H9 (cell line): ENCODE data around the gene WDR43. TPM values are rescaled to one million over a fixed set of nuclear protein-coding genes. Genes with fewer than 3 reads are reported as not detected.

Source experiments
- DNase-seq: peaks from one replicate; pipeline ENCODE4 v3.0.0-alpha.2; 2017
- H2AFZ ChIP-seq: one replicate; pipeline ENCODE4 v1.6.1; 2013; ENCODE audit warnings: mild to moderate bottlenecking, low read length, control low read depth, moderate library complexity
- H2AK5ac ChIP-seq: 2 replicates; pipeline ENCODE4 v1.6.1; 2013; ENCODE audit warnings: low read length, control low read depth, mixed read lengths; ENCODE audit not compliant: insufficient read length
- H2BK120ac ChIP-seq: one replicate; pipeline ENCODE4 v1.6.1; 2013; ENCODE audit warnings: low read depth, mild to moderate bottlenecking, low read length, control low read depth, inconsistent platforms; ENCODE audit not compliant: poor library complexity, severe bottlenecking
- H2BK12ac ChIP-seq: 2 replicates; pipeline ENCODE4 v1.6.1; 2013; ENCODE audit warnings: low read length, control low read depth, mixed read lengths, low read depth; ENCODE audit not compliant: insufficient read length
- H2BK15ac ChIP-seq: 2 replicates; pipeline ENCODE4 v1.6.1; 2013; ENCODE audit warnings: low read depth, low read length, control low read depth
- H2BK20ac ChIP-seq: one replicate; pipeline ENCODE4 v1.6.1; 2013; ENCODE audit warnings: low read depth, mild to moderate bottlenecking, low read length, control low read depth, inconsistent platforms; ENCODE audit not compliant: poor library complexity, severe bottlenecking
- H2BK5ac ChIP-seq: 2 replicates; pipeline ENCODE4 v1.6.1; 2013; ENCODE audit warnings: low read length, control low read depth, mixed read lengths; ENCODE audit not compliant: insufficient read length
- H3K14ac ChIP-seq: 2 replicates; pipeline ENCODE4 v1.6.1; 2013; ENCODE audit warnings: low read length, control low read depth; ENCODE audit not compliant: insufficient read depth
- H3K18ac ChIP-seq: 2 replicates; pipeline ENCODE4 v1.6.1; 2013; ENCODE audit warnings: low read depth, mild to moderate bottlenecking, mixed read lengths, low read length, control low read depth; ENCODE audit not compliant: insufficient read length
- H3K23ac ChIP-seq: 2 replicates; pipeline ENCODE4 v1.6.1; 2013; ENCODE audit warnings: low read length, control low read depth, mixed read lengths, low read depth; ENCODE audit not compliant: insufficient read length
- H3K23me2 ChIP-seq: 2 replicates; pipeline ENCODE4 v1.6.1; 2013; ENCODE audit warnings: low read depth, mild to moderate bottlenecking, mixed read lengths, low read length, control low read depth; ENCODE audit not compliant: insufficient read length, poor library complexity, severe bottlenecking
- H3K27ac ChIP-seq: 2 replicates; pipeline ENCODE4 v1.5.1; 2013; ENCODE audit warnings: low read length, control low read depth, mixed read lengths, low read depth; ENCODE audit not compliant: insufficient read length
- H3K27me3 ChIP-seq: 2 replicates; pipeline ENCODE4 v1.6.1; 2013; ENCODE audit warnings: low read length, control low read depth, inconsistent platforms; ENCODE audit not compliant: insufficient read depth
- H3K4ac ChIP-seq: 2 replicates; pipeline ENCODE4 v1.6.1; 2013; ENCODE audit warnings: low read depth, mild to moderate bottlenecking, control low read depth, inconsistent platforms, low read length, moderate library complexity
- H3K4me1 ChIP-seq: 2 replicates; pipeline ENCODE4 v1.6.1; 2013; ENCODE audit warnings: low read length, control low read depth, inconsistent platforms; ENCODE audit not compliant: insufficient read depth
- H3K4me2 ChIP-seq: 2 replicates; pipeline ENCODE4 v1.6.1; 2013; ENCODE audit warnings: low read length, control low read depth, mixed read lengths; ENCODE audit not compliant: insufficient read length, insufficient read depth
- H3K56ac ChIP-seq: 2 replicates; pipeline ENCODE4 v1.6.1; 2013; ENCODE audit warnings: low read depth, mild to moderate bottlenecking, mixed read lengths, low read length, control low read depth; ENCODE audit not compliant: insufficient read length
- H3K79me1 ChIP-seq: 2 replicates; pipeline ENCODE4 v1.6.1; 2013; ENCODE audit warnings: low read depth, mild to moderate bottlenecking, moderate library complexity, low read length, control low read depth, inconsistent platforms; ENCODE audit not compliant: insufficient read depth, poor library complexity, severe bottlenecking
- H3K79me2 ChIP-seq: 2 replicates; pipeline ENCODE4 v1.6.1; 2013; ENCODE audit warnings: low read length, control low read depth, inconsistent platforms; ENCODE audit not compliant: insufficient read depth
- H3K9ac ChIP-seq: 2 replicates; pipeline ENCODE4 v1.6.1; 2013; ENCODE audit warnings: low read length, control low read depth, mixed read lengths; ENCODE audit not compliant: insufficient read length; ENCODE audit errors: extremely low read depth
- H3K9me3 ChIP-seq: one replicate; pipeline ENCODE4 v1.6.1; 2013; ENCODE audit warnings: low read depth, low read length, inconsistent platforms; ENCODE audit not compliant: control insufficient read depth
- H3T11ph ChIP-seq: one replicate; pipeline ENCODE4 v1.6.1; 2013; ENCODE audit warnings: mild to moderate bottlenecking, low read length, control low read depth, inconsistent platforms
- H4K20me1 ChIP-seq: one replicate; pipeline ENCODE4 v1.6.1; 2013; ENCODE audit not compliant: control insufficient read depth, insufficient read length, insufficient read depth
- H4K5ac ChIP-seq: 2 replicates; pipeline ENCODE4 v1.6.1; 2013; ENCODE audit warnings: low read depth, mild to moderate bottlenecking, mixed read lengths, low read length, control low read depth; ENCODE audit not compliant: insufficient read length
- H4K8ac ChIP-seq: replicated peaks from 2 replicates; pipeline ENCODE4 v1.6.1; 2013; ENCODE audit warnings: low read length, control low read depth, mixed read lengths, low read depth; ENCODE audit not compliant: insufficient read length
- H4K91ac ChIP-seq: 2 replicates; pipeline ENCODE4 v1.6.1; 2013; ENCODE audit warnings: low read depth, mild to moderate bottlenecking, moderate library complexity, mixed read lengths, low read length, control low read depth; ENCODE audit not compliant: insufficient read length
- H3K27ac Mint-ChIP-seq, 3 experiments: 2 replicates in 2 of 3; 3 replicates in 1 of 3; pipeline ENCODE4 v1.8.0; 2020 to 2021; ENCODE audit warnings: mixed read lengths in 3 of 3, mild to moderate bottlenecking in 1 of 3, moderate library complexity in 1 of 3
- H3K27me3 Mint-ChIP-seq: 2 replicates; pipeline ENCODE4 v1.8.0; 2021; ENCODE audit warnings: low read depth, mild to moderate bottlenecking, moderate library complexity, mixed read lengths
- H3K36me3 Mint-ChIP-seq, 3 experiments: 2 replicates in 2 of 3; 3 replicates in 1 of 3; pipeline ENCODE4 v1.8.0; 2020 to 2021; ENCODE audit warnings: low read depth in 3 of 3, mixed read lengths in 3 of 3; ENCODE audit not compliant: insufficient read depth in 1 of 3
- H3K4me1 Mint-ChIP-seq, 2 experiments: 2 replicates each; pipeline ENCODE4 v1.8.0; 2020; ENCODE audit warnings: mixed read lengths in 2 of 2
- H3K4me3 Mint-ChIP-seq, 2 experiments: 2 replicates in 1 of 2; 3 replicates in 1 of 2; pipeline ENCODE4 v1.8.0; 2020 to 2021; ENCODE audit warnings: mild to moderate bottlenecking in 2 of 2, mixed read lengths in 2 of 2, moderate library complexity in 1 of 2
- H3K9me3 Mint-ChIP-seq, 2 experiments: 2 replicates in 1 of 2; 3 replicates in 1 of 2; pipeline ENCODE4 v1.8.0; 2020; ENCODE audit warnings: mild to moderate bottlenecking in 2 of 2, mixed read lengths in 2 of 2, moderate library complexity in 1 of 2
- CTCF ChIP-seq: fragments of 200-600 bp; sonication (generic); conservative IDR thresholded peaks from 3 replicates; pipeline ENCODE4 v1.8.0; 2021; ENCODE audit warnings: antibody characterized with exemption, mild to moderate bottlenecking
- WGBS: extraction: QIAGEN DNeasy Blood & Tissue Kit; methylation state at CpG from one replicate; pipeline ENCODE4 v1.1.7; 2013; ENCODE audit warnings: missing lambda C conversion rate, low lambda C conversion rate, mixed read lengths; ENCODE audit not compliant: insufficient read length; ENCODE audit errors: extremely low coverage; 5-methylcytosine and 5-hydroxymethylcytosine counted together
- total RNA-seq: library from RNA; stranded (reverse); gene quantifications from 2 replicates; pipeline ENCODE4 v1.2.1, GENCODE V29; 2021

Gene WDR43
- total RNA-seq, 1 experiment from 2014 or later, result 186 TPM

DNA sequence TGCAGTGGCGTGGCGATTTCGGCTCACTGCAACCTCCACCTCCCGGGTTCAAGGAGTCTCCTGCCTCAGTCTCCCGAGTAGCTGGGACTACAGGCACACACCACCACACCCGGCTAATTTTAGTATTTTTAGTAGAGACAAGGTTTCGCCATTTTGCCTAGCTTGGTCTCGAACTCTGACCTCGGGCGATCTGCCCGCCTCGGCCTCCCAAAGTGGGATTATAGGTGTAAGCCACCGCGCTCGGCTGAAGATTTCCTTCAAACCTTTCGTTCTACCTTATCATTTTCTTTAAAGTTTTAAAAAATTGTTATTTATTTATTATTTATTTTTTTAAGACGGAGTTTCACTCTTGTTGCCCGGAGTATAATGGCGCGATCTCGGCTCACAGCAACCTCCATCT is 979 bp upstream of the WDR43 start:
- Histone ChIP-seq H3K9ac (no peak overlapping the region), H2BK15ac (no peak overlapping the region), H2BK20ac (no peak overlapping the region), H3K79me1 (no peaks in the 10 kb centered on the region), H3K4me1 (peaks cover 2% of the 10 kb centered on the region; the same call in 1 of the 2 replicates), H3K4ac (no peak overlapping the region), H3K56ac (no peak overlapping the region), H4K8ac (no peak overlapping the region), H3K27me3 (no peaks in the 10 kb centered on the region), H4K91ac (no peak overlapping the region), H4K5ac (no peak overlapping the region), H2BK120ac (no peak overlapping the region), H2BK12ac (no peak overlapping the region), H2BK5ac (no peak overlapping the region), H2AK5ac (no peak overlapping the region), H3K4me2 (no peak overlapping the region), H3K23me2 (peaks cover 3% of the 10 kb centered on the region), H4K20me1 (no peaks in the 10 kb centered on the region), H2AFZ (no peak overlapping the region), H3T11ph (no peak overlapping the region), H3K9me3 (no peaks in the 10 kb centered on the region), H3K18ac (no peak overlapping the region), H3K14ac (no peak overlapping the region), H3K79me2 (peaks cover 40% of the 10 kb centered on the region), H3K23ac (no peak overlapping the region), H3K27ac (no peak overlapping the region)
- Mint-ChIP-seq H3K27ac (no peak overlapping the region), H3K4me3 (peak overlapping the region in 1 of 2 experiments; percentile 85; a peak in 1 of 5 replicates), H3K9me3 (peaks cover 0 to 2% of the 10 kb centered on the region in 2 experiments; a peak in 1 of 5 replicates), H3K4me1 (peaks cover 23 to 24% of the 10 kb centered on the region in 2 experiments), H3K36me3 (peaks cover 3 to 10% (median 8%) of the 10 kb centered on the region in 3 experiments; a peak in 6 of 7 replicates), H3K27me3 (no peaks in the 10 kb centered on the region)
- no CpG with 5 or more reads among the region's 21 CpGs for WGBS
- TF ChIP-seq CTCF, result no peak
- no peak for DNase-seq
